Esophagus muscularis mucosa (tissue), 3 donors: ENCODE measurements around the gene DOCK2.

Source experiments
- EP300 ChIP-seq: sonication (generic); formaldehyde crosslinking; IDR thresholded peaks from one replicate; pipeline ENCODE4 v1.6.1; 2017; ENCODE audit warnings: antibody characterized with exemption
- POLR2AphosphoS5 ChIP-seq, 2 donors: sonication (generic); formaldehyde crosslinking; IDR thresholded peaks; one replicate each; pipeline ENCODE4 v1.6.1; 2017; ENCODE audit warnings: antibody characterized with exemption in 2 of 2

- TF ChIP-seq EP300, result no peak
- no peak for TF ChIP-seq POLR2AphosphoS5 (IDR thresholded peaks at IDR 0.05)
Measured at GRCh38 chr5:169814045-169814444, 177.0 kb downstream of the DOCK2 start.
